Liver (tissue), 9 donors: ENCODE results near the gene NUDT13. TPM values are rescaled to one million over a fixed set of nuclear protein-coding genes. Genes with fewer than 3 reads are reported as not detected.

ENCODE experiments used
- DNase-seq: peaks from one replicate; pipeline ENCODE4 v3.0.0-alpha.2; 2017; ENCODE audit warnings: low spot score
- H3K27ac ChIP-seq, 2 donors: one replicate each; pipeline ENCODE4 v1.7.0; 2013; ENCODE audit warnings: inconsistent platforms in 2 of 2, low read length in 2 of 2, control low read depth in 1 of 2, low read depth in 1 of 2, mild to moderate bottlenecking in 1 of 2
- H3K27me3 ChIP-seq, 4 donors: one replicate each; pipeline versions ENCODE4 v1.6.1 to v1.7.0; 2013; ENCODE audit warnings: low read length in 3 of 4, inconsistent platforms in 1 of 4, mild to moderate bottlenecking in 1 of 4, moderate library complexity in 1 of 4; ENCODE audit not compliant: control insufficient read depth in 4 of 4, insufficient read depth in 4 of 4
- H3K36me3 ChIP-seq, 4 donors: one replicate each; pipeline versions ENCODE4 v1.6.1 to v1.7.0; 2013; ENCODE audit warnings: low read length in 3 of 4, mild to moderate bottlenecking in 3 of 4, low read depth in 1 of 4, moderate library complexity in 1 of 4; ENCODE audit not compliant: control insufficient read depth in 4 of 4, insufficient read depth in 3 of 4
- H3K4me1 ChIP-seq, 4 donors: one replicate each; pipeline versions ENCODE4 v1.6.1 to v1.7.0; 2013; ENCODE audit warnings: low read length in 3 of 4, mild to moderate bottlenecking in 3 of 4, moderate library complexity in 1 of 4; ENCODE audit not compliant: control insufficient read depth in 4 of 4, insufficient read depth in 4 of 4
- H3K4me3 ChIP-seq, 3 donors: one replicate each; pipeline versions ENCODE4 v1.6.1 to v1.7.0; 2013; ENCODE audit warnings: low read length in 3 of 3, control low read depth in 1 of 3, low read depth in 1 of 3, mild to moderate bottlenecking in 1 of 3
- H3K9ac ChIP-seq, 2 donors: one replicate each; pipeline ENCODE4 v1.7.0; 2013; ENCODE audit warnings: low read length in 2 of 2, mild to moderate bottlenecking in 2 of 2, moderate library complexity in 2 of 2, control low read depth in 1 of 2, low read depth in 1 of 2
- H3K9me3 ChIP-seq, 4 donors: one replicate each; pipeline versions ENCODE4 v1.6.1 to v1.7.0; 2013; ENCODE audit warnings: low read length in 3 of 4; ENCODE audit not compliant: control insufficient read depth in 4 of 4
- EGR1 ChIP-seq, 2 donors: IDR thresholded peaks; 2 replicates each; pipeline ENCODE4 v1.6.1; 2016 to 2018; ENCODE audit warnings: antibody characterized with exemption in 2 of 2, low read depth in 2 of 2
- FOXA1 ChIP-seq: IDR thresholded peaks from 2 replicates; pipeline ENCODE4 v1.6.1; 2016; ENCODE audit warnings: antibody characterized with exemption
- FOXA2 ChIP-seq: IDR thresholded peaks from 2 replicates; pipeline ENCODE4 v1.6.1; 2016; ENCODE audit warnings: antibody characterized with exemption
- GABPA ChIP-seq, 2 donors: IDR thresholded peaks in 1 of 2; conservative IDR thresholded peaks in 1 of 2; 2 replicates each; pipeline ENCODE4 v1.6.1; 2016; ENCODE audit warnings: antibody characterized with exemption in 2 of 2, mild to moderate bottlenecking in 1 of 2, moderate library complexity in 1 of 2
- HNF4A ChIP-seq, 2 donors: conservative IDR thresholded peaks; 2 replicates each; pipeline ENCODE4 v1.6.1; 2016; ENCODE audit warnings: antibody characterized with exemption in 2 of 2, mild to moderate bottlenecking in 2 of 2
- HNF4G ChIP-seq: IDR thresholded peaks from 2 replicates; pipeline ENCODE4 v1.6.1; 2016; ENCODE audit warnings: antibody characterized with exemption
- MAX ChIP-seq: IDR thresholded peaks from 2 replicates; pipeline ENCODE4 v1.6.1; 2016; ENCODE audit warnings: antibody characterized with exemption
- NR2F2 ChIP-seq: IDR thresholded peaks from 2 replicates; pipeline ENCODE4 v1.6.1; 2016; ENCODE audit warnings: antibody characterized with exemption
- RAD21 ChIP-seq, 2 donors: IDR thresholded peaks; 2 replicates each; pipeline ENCODE4 v1.6.1; 2016; ENCODE audit warnings: antibody characterized with exemption in 2 of 2, mild to moderate bottlenecking in 2 of 2
- RXRA ChIP-seq, 2 donors: IDR thresholded peaks; 2 replicates each; pipeline ENCODE4 v1.6.1; 2017 to 2018; ENCODE audit warnings: antibody characterized with exemption in 2 of 2, mild to moderate bottlenecking in 1 of 2
- SP1 ChIP-seq: IDR thresholded peaks from 2 replicates; pipeline ENCODE4 v1.6.1; 2018; ENCODE audit warnings: antibody characterized with exemption, mild to moderate bottlenecking
- TAF1 ChIP-seq: conservative IDR thresholded peaks from 2 replicates; pipeline ENCODE4 v1.6.1; 2016; ENCODE audit warnings: antibody characterized with exemption, mild to moderate bottlenecking
- YY1 ChIP-seq: IDR thresholded peaks from 2 replicates; pipeline ENCODE4 v1.6.1; 2016; ENCODE audit warnings: antibody characterized with exemption, mild to moderate bottlenecking
- ZBTB33 ChIP-seq: IDR thresholded peaks from 2 replicates; pipeline ENCODE4 v1.6.1; 2016; ENCODE audit warnings: antibody characterized with exemption
- WGBS: extraction: QIAGEN DNeasy Blood & Tissue Kit; methylation state at CpG from one replicate; pipeline ENCODE4 v1.1.7; 2013; 5-methylcytosine and 5-hydroxymethylcytosine counted together
- polyA plus RNA-seq, 2 donors: library from polyadenylated mRNA; stranded (reverse) in 1 of 2; unstranded in 1 of 2; fragments of 200-250 nt in 1 of 2; fragments of >200 nt in 1 of 2; fragmentation: Nextera tagmentation in 1 of 2; extraction: Ambion mirVana in 1 of 2; gene quantifications; one replicate each; pipeline versions ENCODE4 v1.2.1 to v1.2.3, GENCODE V29; 2013 to 2015
- total RNA-seq, 2 donors: library from RNA; depleted of rRNA; stranded (reverse); fragments of >200 nt; gene quantifications; one replicate each; pipeline ENCODE4 v1.2.3, GENCODE V29; 2014
- TF ChIP-seq, protein P1 (sequence below): IDR thresholded peaks from 2 replicates; pipeline ENCODE4 v1.6.1; 2016; ENCODE audit warnings: antibody characterized with exemption, mild to moderate bottlenecking
- TF ChIP-seq, protein P2 (sequence below): IDR thresholded peaks from 2 replicates; pipeline ENCODE4 v1.6.1; 2016; ENCODE audit warnings: antibody characterized with exemption
- TF ChIP-seq, protein P3 (sequence below): fragments of 150-350 bp; IDR thresholded peaks from 2 replicates; pipeline ENCODE4 v1.5.1; 2017; ENCODE audit warnings: improper control_type of control experiment, low read depth, low read length; ENCODE audit not compliant: missing input control
- donor health status: healthy.
- donor health status: healthy.
- donor health status: healthy.
- donor health status: healthy.
- donor health status: healthy.

NUDT13 gene
- total and polyA plus RNA-seq, 4 donors = 0.60 to 4.0 (median 2.4) TPM

GRCh38 chr10:73167783-73168464 is 57.7 kb downstream of the NUDT13 start, which contains the start of the genes ECD and FAM149B1 (continued):
- TF ChIP-seq, protein P1, sequence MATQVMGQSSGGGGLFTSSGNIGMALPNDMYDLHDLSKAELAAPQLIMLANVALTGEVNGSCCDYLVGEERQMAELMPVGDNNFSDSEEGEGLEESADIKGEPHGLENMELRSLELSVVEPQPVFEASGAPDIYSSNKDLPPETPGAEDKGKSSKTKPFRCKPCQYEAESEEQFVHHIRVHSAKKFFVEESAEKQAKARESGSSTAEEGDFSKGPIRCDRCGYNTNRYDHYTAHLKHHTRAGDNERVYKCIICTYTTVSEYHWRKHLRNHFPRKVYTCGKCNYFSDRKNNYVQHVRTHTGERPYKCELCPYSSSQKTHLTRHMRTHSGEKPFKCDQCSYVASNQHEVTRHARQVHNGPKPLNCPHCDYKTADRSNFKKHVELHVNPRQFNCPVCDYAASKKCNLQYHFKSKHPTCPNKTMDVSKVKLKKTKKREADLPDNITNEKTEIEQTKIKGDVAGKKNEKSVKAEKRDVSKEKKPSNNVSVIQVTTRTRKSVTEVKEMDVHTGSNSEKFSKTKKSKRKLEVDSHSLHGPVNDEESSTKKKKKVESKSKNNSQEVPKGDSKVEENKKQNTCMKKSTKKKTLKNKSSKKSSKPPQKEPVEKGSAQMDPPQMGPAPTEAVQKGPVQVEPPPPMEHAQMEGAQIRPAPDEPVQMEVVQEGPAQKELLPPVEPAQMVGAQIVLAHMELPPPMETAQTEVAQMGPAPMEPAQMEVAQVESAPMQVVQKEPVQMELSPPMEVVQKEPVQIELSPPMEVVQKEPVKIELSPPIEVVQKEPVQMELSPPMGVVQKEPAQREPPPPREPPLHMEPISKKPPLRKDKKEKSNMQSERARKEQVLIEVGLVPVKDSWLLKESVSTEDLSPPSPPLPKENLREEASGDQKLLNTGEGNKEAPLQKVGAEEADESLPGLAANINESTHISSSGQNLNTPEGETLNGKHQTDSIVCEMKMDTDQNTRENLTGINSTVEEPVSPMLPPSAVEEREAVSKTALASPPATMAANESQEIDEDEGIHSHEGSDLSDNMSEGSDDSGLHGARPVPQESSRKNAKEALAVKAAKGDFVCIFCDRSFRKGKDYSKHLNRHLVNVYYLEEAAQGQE = peak; percentile 64
- peak; percentile 46 to 64 for TF ChIP-seq EGR1 (IDR thresholded peaks at IDR 0.05; ENCODE audit: low read depth in 2 of 2)
- TF ChIP-seq SP1 = peak; percentile 62
- TF ChIP-seq TAF1 = peak; percentile 92
- TF ChIP-seq RXRA (IDR thresholded peaks at IDR 0.05) = peak in 1 of 2 donors; percentile 22
- peak; percentile 63 for TF ChIP-seq YY1
- TF ChIP-seq RAD21 (IDR thresholded peaks at IDR 0.05) = peak in 1 of 2 donors; percentile 55
- TF ChIP-seq FOXA1 = no peak

DNA sequence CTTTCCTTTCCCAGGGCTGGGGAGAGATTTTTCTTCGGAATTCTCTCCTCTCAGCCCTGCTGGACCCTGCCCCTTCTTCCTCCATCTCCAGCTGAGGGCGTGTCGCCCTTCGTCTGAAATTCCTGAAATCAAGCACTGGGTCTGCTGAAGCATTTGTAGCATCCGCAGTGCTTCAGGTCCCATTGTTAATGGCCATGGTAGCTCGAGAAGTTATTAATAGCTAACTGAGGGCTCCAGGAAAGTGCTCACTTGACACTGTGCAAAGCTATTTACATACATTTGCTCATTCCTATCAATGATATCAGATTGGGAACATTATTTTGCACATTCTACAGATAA is 58.2 kb downstream of the NUDT13 start:
- Histone ChIP-seq H3K27ac (peak overlapping the region; percentile 95 to 98), H3K9ac (peak overlapping the region; percentile 33 to 99), H3K4me1 (peaks cover 3 to 23% (median 18%) of the 10 kb centered on the region in 4 donors), H3K27me3 (no peaks in the 10 kb centered on the region), H3K9me3 (no peaks in the 10 kb centered on the region), H3K36me3 (peaks cover 0 to 4% (median 2%) of the 10 kb centered on the region in 4 donors), H3K4me3 (peak overlapping the region; percentile 77 to 100 (median 84))
- WGBS = under 1% methylated on average over 6 of the region's 6 CpGs
- TF ChIP-seq MAX (no peak), FOXA1 (no peak), RXRA (IDR thresholded peaks at IDR 0.05) (no peak), NR2F2 (no peak), GABPA (IDR thresholded peaks at IDR 0.05 in 1 of 2, conservative IDR thresholded peaks at IDR 0.05 in 1 of 2) (no peak), EGR1 (IDR thresholded peaks at IDR 0.05; ENCODE audit: low read depth in 2 of 2) (no peak), HNF4G (no peak), TAF1 (no peak), ZBTB33 (no peak), SP1 (no peak), YY1 (no peak), FOXA2 (no peak), HNF4A (conservative IDR thresholded peaks at IDR 0.05) (no peak), RAD21 (IDR thresholded peaks at IDR 0.05) (no peak)
- TF ChIP-seq, protein P2, sequence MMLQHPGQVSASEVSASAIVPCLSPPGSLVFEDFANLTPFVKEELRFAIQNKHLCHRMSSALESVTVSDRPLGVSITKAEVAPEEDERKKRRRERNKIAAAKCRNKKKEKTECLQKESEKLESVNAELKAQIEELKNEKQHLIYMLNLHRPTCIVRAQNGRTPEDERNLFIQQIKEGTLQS = no peak
- TF ChIP-seq, protein P3, sequence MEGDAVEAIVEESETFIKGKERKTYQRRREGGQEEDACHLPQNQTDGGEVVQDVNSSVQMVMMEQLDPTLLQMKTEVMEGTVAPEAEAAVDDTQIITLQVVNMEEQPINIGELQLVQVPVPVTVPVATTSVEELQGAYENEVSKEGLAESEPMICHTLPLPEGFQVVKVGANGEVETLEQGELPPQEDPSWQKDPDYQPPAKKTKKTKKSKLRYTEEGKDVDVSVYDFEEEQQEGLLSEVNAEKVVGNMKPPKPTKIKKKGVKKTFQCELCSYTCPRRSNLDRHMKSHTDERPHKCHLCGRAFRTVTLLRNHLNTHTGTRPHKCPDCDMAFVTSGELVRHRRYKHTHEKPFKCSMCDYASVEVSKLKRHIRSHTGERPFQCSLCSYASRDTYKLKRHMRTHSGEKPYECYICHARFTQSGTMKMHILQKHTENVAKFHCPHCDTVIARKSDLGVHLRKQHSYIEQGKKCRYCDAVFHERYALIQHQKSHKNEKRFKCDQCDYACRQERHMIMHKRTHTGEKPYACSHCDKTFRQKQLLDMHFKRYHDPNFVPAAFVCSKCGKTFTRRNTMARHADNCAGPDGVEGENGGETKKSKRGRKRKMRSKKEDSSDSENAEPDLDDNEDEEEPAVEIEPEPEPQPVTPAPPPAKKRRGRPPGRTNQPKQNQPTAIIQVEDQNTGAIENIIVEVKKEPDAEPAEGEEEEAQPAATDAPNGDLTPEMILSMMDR = no peak
- TF ChIP-seq, protein P1 = no peak
- no peak for DNase-seq
